HuH-7 (cell line): ENCODE data around the gene HMGN1.
A peak's percentile ranks its signal among the peaks of the same experiment; 100 is the strongest.

Source experiments
- DNase-seq: peaks from one replicate; pipeline ENCODE4 v3.0.0; 2011; ENCODE audit warnings: low spot score

The HMGN1 gene

GRCh38 chr21:39367783-39368182 lies 18.9 kb upstream of the HMGN1 start:
- DNase-seq = no peak

GRCh38 chr21:39366563-39366962 lies 17.7 kb upstream of the HMGN1 start:
- DNase-seq = no peak

DNA sequence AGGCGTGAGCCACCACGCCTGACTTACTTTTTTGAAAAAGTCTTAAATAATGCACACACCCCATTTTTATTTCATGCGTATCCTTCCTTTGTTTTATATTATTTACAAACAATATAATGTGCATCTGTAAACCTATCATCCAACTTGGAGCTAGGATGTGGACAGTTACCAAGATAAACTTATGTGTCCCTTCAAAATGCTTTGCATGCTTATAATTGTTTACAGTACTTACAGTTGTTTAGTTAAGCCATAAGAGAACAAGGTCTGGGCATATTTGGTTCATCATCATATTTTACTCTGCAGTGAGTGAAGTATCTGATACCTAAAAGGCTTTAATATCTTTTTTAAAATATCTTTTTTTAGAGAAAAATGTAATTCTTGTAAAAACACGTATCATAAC lies 16.1 kb upstream of the HMGN1 start:
- no peak for DNase-seq

- no peak for DNase-seq
These were observed 15.0 kb upstream of the HMGN1 start for GRCh38 chr21:39363607-39364555.

- DNase-seq = no peak
These were observed 13.8 kb upstream of the HMGN1 start for GRCh38 chr21:39362733-39363132.

GRCh38 chr21:39359382-39359781 lies 10.5 kb upstream of the HMGN1 start:
- no peak for DNase-seq

- no peak for DNase-seq
These were observed 4.4 kb upstream of the HMGN1 start for GRCh38 chr21:39353295-39353694.

DNA sequence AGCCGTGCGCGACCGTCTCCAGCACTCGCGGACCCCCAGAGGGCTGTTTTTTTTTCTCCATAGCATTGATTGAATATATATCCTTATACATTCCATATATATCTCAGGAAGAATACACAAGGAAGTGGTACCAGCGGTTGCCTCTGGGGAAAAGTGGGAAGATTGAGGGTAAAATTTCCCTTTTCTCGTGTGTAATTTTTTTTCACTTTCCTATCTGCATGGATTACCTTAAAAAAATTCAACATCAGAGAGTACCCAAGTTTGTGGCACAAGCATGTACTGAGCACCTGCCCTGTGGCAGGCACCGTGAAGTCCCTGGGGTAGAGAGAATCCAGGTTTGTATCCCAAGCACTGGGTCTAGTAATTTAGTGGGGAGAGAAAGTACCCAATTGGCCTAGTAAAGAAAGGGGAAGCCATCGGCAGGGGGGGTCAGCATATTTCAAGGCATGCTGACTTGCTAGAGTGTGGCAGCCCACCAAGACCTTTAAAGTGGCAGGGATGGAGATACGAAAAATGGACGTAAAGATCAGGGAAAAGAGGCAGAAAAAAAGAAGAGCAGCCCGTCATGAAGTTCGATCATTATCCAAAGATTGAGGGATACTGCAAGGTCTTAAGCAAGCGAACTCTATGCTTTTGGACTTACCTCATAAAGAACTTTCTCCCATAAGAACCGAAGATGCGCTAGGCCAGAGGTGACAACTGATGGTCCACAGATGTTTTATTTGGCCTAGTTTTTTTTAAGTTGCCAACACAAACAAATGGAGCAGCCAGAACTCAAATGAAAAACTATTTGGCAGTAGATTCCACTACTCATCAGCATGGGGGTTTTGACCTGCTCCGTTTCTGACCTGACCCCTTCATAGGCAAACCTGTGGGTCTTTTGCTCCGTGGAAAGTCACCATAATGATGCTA lies 1.5 kb upstream of the HMGN1 start:
- no peak for DNase-seq

GRCh38 chr21:39349211-39350093 lies 564 bp upstream of the HMGN1 start:
- DNase-seq = peak; percentile 86

GRCh38 chr21:39348040-39348354 lies 891 bp downstream of the HMGN1 start:
- DNase-seq = no peak

DNA sequence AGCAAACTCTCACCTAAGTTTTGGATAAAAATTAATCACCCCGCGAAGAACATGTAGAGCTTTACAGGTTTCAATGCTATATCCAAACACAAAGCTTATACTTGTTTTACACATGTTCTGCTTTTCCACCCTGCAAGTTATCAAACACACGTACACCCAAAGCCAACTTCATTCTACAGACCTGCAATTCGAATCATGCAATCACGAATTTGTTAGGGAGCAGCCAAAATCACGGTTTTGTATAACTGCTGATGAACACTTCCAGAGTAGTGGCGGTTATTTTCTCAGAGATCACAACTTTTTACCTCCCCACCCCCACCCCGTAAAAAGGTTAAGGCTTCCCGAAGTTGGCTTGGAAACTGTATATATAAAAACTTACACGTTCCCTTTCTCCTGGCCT lies 1.4 kb downstream of the HMGN1 start:
- DNase-seq = no peak

GRCh38 chr21:39346671-39347331 lies 2.1 kb downstream of the HMGN1 start:
- DNase-seq = no peak

GRCh38 chr21:39346206-39346605 lies 2.7 kb downstream of the HMGN1 start:
- no peak for DNase-seq

GRCh38 chr21:39345440-39345839 lies 3.4 kb downstream of the HMGN1 start:
- no peak for DNase-seq

DNA sequence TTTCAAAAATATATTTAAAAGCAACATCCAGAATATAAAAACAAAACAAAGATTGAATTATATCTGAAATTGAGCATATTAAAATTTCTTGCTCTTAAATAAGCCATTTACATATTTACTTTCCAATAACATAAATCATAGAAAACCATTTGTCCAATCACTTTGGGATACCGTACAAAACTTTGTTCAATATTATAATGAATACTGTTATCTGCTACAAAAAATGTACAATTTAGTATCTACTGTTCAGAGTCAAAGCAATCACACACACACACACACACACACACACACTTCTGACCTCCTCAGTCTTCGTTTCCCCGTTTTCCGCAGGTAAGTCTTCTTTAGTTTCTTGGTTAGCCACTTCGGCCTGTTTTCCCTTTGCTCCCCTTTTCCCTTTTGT lies 4.0 kb downstream of the HMGN1 start:
- no peak for DNase-seq

DNA sequence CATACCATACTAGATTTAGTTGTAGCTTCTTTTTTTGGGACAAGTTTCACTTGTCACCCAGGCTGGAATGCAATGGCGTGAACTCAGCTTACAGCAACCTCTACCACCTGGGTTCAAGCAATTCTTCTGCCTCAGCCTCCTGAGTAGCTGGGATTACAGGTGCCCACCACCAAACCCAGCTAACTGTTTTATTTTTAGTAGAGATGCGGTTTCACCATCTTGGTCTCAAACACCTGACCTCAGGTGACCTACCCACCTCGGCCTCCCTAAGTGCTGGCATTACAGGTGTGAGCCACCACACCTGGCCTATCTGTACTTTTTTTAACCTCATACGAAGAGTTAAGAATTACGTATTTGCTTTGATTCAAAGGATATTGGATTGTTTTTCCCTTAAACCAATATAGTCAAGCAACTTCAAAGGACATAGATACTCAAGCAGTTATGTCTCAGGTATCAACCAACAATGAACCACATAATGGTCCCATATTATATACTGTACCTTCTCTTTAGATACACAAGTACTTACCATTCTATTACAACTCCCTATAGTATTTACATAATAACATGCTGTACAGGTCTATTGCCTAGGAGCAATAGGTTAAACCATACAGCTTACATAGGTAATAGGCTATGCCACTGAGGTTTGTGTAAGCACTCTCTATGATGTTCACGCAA lies 7.5 kb downstream of the HMGN1 start:
- DNase-seq = no peak

GRCh38 chr21:39340687-39341086 lies 8.2 kb downstream of the HMGN1 start:
- DNase-seq = no peak

- DNase-seq = no peak
These were observed 9.7 kb downstream of the HMGN1 start for GRCh38 chr21:39339231-39339630.

DNA sequence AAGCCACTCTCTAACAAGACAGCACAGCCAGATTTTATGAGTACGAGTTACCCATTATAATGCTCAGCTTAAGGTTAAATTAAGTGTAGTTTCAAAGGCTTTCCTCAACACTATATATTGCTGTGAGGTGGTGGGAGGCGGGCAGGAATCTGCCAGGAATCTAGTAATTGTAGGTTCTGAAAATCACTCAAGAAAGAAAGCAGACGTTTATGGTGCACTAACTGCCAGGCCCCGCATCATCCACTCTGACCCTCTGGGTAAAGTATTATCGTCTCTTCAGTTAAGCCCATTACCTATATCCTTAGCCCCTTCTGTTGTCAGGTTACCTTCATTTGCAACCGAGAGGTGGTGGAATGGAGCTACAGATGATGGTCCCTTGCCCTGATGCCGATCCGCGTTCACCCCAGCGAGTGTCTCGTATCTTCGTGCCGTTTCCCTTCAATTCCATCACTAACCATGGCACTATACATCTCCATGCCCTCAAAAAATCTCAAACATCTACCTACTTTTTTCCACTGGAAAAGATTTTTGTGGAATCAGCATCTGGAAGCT lies 12.4 kb downstream of the HMGN1 start:
- no peak for DNase-seq

DNA sequence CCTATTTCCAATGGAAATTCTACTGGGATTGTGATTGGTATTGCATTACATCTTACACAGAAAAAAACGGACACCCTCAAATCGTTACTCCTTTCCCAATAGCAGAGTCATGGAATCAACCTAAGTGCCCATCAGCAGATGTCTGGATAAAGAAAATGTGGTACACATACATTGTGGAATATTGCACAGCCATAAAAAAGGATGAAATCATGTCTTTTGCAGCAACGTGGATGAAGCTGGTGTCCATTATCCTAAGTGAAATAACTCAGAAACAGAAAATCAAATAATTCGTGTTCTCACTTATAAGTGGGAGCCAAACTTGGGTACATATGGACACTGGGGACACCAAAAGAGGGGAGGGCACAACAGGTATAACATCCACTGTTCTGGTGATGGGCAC lies 14.3 kb downstream of the HMGN1 start:
- no peak for DNase-seq

DNA sequence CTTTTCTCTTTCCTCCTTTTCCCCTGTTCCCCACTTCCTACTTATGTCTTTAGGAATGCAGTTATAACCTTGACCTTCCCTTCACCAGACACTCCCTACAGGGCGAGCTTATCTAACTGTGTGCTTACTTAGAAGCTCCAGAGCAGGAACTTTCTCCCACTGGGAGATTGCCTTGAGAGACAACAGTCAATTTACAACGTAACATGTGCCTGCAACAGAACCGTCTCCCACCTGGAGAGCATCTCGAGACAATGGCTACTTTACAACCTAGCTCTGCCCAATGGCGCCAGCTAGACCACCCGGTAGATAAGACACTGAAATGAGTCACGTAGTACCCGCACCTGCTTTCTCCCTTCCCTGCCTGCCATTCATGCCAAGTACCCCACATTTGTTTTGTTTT lies 16.7 kb downstream of the HMGN1 start:
- DNase-seq = no peak
